ENCODE results near the gene NPBWR2.

The NPBWR2 gene

DNA sequence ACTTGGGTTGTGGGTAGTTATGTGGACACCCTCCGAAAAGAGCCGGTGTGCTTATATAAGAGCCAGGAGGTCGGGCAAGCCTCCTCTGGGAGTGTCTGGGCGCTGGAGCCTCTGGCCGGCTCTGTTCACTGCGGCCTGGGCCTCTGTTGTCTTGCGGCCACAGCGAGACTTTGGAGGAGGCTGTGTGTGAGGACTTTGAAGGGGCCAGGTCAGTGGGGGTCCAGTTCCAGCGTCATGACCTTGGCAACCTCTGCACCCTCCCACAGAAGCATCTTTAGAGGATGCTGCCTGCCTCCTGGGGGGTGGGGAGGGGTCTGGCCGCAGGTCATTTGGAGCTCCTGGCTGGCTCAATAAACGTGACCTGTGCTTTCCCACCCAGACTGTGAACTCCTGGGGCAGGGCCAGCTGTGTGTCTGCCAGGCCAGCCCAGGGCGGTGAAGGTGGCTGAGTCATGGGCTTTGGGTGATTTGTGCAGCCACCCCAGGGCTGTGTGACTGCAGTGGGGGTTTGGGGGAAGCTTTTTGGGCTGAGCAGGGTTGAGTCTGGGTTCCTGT is 43.1 kb downstream of the NPBWR2 start:
- no peak for DNase-seq (ENCODE audit: extremely low read depth, low read depth)
- TF ChIP-seq, protein P1, sequence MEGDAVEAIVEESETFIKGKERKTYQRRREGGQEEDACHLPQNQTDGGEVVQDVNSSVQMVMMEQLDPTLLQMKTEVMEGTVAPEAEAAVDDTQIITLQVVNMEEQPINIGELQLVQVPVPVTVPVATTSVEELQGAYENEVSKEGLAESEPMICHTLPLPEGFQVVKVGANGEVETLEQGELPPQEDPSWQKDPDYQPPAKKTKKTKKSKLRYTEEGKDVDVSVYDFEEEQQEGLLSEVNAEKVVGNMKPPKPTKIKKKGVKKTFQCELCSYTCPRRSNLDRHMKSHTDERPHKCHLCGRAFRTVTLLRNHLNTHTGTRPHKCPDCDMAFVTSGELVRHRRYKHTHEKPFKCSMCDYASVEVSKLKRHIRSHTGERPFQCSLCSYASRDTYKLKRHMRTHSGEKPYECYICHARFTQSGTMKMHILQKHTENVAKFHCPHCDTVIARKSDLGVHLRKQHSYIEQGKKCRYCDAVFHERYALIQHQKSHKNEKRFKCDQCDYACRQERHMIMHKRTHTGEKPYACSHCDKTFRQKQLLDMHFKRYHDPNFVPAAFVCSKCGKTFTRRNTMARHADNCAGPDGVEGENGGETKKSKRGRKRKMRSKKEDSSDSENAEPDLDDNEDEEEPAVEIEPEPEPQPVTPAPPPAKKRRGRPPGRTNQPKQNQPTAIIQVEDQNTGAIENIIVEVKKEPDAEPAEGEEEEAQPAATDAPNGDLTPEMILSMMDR (IDR thresholded peaks at IDR 0.05; ENCODE audit: low read depth, low read length), result no peak

DNA sequence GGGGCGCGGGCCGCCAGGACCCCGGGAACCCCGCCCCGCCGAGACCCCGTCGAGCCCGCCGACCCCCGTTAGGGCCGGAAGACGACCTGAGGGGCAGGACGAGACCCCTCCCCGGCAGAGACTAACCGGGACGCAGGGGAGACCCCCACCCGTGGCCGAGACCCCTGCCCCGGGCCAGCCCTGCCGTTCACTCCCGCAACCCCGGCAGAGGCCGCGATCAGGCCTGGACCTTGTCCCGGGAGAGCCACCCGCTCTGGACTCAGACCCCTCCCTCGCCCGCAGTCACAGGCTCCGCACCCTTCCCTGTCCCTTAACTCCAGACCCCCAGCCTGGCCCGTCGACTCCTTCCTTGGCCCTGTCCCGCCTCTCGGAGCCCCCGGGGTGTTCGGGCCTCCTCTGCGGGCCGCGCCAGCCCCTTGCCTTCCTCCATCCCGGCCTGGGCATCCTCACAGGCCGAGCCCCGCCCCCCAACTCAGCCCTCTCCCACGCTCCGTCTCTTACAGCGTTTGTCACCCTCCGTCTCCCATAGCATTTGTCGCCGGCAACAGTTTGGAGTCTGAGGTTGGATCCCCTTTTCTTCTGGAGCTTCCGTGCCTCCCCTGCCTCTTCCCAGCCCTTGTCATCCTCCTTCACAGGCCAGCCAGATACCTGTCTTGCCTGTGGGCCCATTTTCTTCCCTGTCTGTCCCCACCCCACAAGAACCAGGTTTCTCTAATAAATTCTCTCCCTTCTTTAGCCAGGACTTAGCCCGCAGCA is 43.8 kb downstream of the NPBWR2 start:
- TF ChIP-seq, protein P1 (IDR thresholded peaks at IDR 0.05; ENCODE audit: low read depth, low read length), result no peak
- no peak for DNase-seq (ENCODE audit: extremely low read depth, low read depth)

DNA sequence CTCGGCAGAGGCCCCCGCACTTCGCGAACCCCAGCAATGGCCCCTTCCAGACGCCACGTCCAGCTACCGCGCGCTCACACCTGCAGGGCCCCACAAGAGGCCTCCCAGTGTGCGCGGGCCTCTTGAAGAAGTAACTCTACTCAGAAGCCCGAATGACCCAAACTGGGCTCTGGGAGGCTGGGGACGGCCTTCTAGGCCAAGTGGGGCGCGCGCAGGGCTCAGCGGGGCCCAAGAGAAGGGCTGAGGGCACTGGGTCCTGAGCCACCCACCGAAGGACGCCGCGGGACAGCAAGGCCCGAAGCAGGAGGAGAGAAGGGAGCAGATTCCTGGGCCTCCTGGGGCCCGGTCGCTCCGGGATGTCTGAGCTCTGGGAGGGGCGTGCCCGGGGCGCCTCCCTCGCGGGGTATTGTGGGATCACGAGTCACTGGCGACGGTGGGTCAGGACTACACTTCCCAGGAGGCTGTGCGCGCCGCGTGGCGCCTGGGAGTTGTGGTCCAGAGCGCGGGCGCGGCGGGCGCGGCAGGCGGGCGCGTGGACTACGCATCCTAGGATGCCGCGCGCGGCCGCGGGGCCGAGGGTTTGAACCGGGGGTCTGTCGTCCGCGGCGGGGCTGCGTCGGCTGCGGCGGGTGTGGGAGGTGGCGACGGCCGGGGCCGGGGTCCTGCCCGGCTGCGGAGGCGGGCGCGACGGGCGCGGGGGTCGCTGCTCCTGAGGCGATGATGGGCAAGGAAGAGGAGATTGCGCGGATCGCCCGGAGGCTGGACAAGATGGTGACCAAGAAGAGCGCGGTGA is 44.6 kb downstream of the NPBWR2 start, which contains the start of gene TCEA2:
TSS of gene TCEA2 (plus strand) at position 603 of the 793 bp plus-strand sequence. CDS start at position 718, 115 bp downstream.
- TF ChIP-seq, protein P1 (IDR thresholded peaks at IDR 0.05; ENCODE audit: low read depth, low read length), result no peak
- DNase-seq (ENCODE audit: extremely low read depth, low read depth), result peak; percentile 84

DNA sequence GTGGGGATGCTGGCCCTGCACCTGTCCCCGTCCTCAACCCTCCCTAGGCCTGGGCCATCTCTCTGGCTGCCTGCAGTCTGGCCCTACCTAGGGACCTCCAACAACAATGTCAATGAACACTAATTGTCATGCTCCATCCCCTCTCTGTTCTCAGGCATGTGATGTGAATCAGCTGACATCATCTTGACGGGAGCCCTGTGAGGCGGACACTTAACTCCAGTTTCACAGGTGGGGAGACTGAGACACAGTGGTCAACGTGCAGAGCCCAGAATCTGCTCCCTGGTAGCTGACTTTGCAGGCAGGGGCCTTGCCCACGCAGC is 45.1 kb downstream of the NPBWR2 start:
- DNase-seq (ENCODE audit: extremely low read depth, low read depth), result no peak
- TF ChIP-seq, protein P1 (IDR thresholded peaks at IDR 0.05; ENCODE audit: low read depth, low read length), result no peak

DNA sequence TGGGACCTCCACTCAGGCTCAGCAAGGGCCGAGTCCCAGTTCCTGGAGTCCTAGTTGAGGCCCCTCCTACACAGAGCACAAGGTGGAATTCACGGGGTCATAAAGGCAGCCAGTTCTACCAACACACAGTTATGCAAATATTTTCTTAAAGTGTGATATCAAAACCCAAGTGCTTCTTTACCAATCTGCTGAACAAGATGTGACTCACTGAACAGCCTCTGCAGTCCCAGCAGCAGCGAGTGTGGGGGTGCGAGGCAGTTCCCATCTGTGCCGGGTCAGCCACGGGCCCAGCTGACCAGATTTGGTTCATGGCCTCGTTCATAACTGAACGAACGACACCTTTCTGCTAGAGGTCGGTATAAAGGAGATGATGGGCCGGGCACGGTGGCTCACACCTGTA is 48.8 kb downstream of the NPBWR2 start:
- DNase-seq (ENCODE audit: extremely low read depth, low read depth), result no peak
- TF ChIP-seq, protein P1 (IDR thresholded peaks at IDR 0.05; ENCODE audit: low read depth, low read length), result no peak

DNA sequence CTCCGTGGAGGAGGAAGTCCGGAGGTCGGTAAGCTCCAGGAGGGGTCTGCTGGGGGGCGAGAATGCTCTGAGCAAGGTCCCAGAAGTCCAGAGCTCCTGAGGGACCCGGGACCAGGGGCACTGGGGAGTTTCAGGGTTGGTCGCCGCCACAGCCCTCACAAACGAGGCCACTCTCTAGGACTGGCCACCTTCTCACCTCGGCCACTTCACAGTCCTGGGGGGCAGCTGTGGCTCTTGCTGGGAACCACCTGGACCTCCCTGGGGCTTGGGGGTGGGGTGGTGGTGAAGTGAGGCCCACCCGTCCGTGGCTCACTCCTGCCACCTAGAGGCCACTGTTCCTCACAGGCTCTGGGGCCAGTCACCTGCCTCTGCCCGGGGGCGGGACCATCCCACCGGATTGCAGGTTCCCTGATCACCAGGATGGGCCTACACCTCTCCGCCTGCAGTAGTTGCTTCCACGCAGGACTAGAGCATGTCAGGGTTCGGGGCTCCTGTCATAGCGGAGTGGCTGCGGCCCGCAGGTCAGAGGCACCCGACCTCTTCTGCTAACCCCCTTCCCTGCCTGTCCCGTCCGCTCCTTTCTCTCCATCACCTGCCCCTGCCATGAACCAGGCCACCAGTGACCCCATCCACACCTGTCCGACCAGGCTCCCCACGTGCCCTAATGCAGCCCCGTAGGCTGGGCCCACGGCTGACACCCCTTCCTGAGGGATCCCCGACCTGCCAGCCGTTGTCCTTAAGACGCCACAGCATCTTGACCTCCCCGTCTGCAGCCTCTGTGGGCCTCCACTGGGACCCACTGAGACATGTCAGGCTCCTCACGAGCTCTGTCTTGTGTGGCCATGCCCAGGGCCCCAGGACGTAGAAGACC is 49.5 kb downstream of the NPBWR2 start:
- no peak for DNase-seq (ENCODE audit: extremely low read depth, low read depth)
- TF ChIP-seq, protein P1 (IDR thresholded peaks at IDR 0.05; ENCODE audit: low read depth, low read length), result peak; percentile 88
